Brain pericyte (primary cell): ENCODE results near the gene PTGIS.

Source experiments
- DNase-seq: peaks from one replicate; pipeline ENCODE4 v3.0.0-alpha.2; 2012; ENCODE audit warnings: low read depth, low spot score

PTGIS gene

DNA sequence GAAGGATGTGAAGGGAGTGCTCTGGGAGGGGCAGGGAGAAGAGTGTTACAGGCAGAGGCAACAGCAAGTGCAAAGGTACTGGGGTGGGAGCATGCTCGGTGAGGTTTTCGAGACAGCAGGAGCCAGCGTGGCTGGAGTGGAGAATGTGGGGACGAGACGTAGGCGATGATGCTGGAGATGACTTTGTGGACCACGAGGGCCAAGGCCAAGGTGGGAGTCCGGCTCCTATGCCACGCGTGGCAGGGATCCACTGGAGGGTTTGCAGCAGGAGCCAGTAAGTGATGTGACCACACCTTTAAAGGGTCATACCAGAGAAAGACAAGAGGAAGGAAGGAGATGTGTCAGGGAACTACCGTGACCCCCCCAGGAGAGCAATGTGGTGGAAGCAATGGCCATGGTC lies 7.3 kb downstream of the PTGIS start:
- DNase-seq = no peak

GRCh38 chr20:49560186-49560585 lies 7.8 kb downstream of the PTGIS start:
- no peak for DNase-seq

DNA sequence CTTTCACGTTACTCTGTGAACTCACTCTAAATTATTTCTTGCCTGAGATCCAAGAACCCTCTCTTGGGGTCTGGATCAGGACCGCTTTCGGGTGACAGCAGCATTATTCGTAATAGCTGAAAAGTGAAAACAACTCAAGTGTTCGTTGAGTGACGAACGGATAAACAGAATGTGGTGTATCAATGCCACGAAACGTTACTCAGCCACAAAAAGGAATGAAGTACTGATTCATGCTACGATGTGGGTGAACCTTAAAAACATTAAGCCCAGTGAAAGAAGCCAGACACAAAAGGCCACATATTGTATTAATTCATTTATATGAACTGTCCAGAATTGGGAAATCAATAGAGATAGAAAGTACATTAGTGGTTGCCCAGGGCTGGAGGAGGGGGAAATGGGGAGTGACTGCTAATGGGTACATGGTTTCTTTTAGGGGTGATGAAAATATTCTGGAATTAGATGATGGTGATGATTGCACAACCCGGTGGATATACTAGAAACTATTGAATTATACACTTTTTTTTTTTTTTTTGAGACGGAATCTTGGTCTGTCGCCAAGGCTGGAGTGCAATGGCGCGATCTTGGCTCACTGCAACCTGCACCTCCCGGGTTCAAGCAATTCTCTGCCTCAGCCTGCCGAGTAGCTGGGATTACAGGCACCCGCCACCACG lies 8.4 kb downstream of the PTGIS start:
- no peak for DNase-seq

GRCh38 chr20:49558826-49559225 lies 9.1 kb downstream of the PTGIS start:
- no peak for DNase-seq

DNA sequence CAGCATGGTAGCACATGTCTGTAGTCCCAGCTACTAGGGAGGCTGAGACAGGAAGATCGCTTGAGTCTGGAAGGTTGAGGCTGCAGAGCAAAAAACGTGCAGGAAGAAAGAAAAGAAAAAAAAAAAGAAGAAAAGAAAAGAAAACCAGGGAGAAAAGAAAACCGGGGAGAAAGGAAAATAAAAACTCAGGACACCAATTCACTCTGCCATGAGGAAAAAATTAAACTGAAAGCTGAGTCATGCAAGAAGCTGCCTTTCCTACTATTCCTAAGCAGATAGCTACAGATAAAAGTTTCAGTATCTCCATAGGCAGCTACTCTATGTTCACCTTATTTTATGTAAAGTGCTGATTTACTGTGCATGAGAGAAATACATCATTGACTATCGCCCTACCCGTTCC lies 10.5 kb downstream of the PTGIS start:
- no peak for DNase-seq

DNA sequence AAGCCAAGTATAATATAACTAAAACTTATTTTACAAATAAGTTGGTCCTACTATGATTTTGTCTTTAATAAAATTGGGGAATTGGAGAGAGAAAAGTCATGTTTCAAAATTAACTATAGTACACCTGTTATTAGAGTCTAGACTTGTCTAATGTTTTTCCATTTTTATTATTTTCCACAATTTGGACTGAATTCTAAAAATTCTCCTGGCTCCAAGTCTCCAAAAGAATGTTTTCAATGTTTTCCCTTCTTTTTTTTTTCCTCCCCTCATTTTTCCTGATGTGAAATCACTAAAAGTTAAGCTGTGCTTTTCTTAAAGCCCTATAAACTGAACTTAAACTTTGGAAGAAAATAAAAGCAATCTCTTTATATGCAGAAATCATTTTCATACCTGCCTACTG lies 11.3 kb downstream of the PTGIS start:
- no peak for DNase-seq

GRCh38 chr20:49549801-49550551 lies 18.0 kb downstream of the PTGIS start:
- DNase-seq = no peak

GRCh38 chr20:49548371-49548947 lies 19.5 kb downstream of the PTGIS start:
- no peak for DNase-seq

GRCh38 chr20:49545572-49545971 lies 22.4 kb downstream of the PTGIS start:
- no peak for DNase-seq

DNA sequence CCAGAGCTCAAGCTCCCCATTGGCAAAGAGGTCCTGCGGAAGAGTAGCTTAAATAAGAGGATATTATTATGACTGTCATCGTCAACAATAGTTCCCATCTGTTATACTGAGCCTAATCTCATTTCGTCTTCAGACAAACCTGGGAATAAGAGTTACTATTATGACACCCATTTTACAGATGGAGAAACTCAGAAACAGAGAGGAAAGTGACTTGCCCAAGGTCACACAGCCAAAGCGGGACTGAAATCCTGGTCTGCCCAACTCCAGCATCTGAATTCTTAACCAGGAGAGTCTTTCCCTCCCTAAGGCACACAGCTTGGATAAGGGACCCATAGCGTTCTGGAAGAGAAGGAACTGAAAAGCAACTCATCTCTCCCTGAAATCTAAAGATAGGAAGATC lies 23.4 kb downstream of the PTGIS start:
- no peak for DNase-seq

GRCh38 chr20:49543858-49544437 lies 24.0 kb downstream of the PTGIS start:
- no peak for DNase-seq

- no peak for DNase-seq
These were observed 24.7 kb downstream of the PTGIS start for GRCh38 chr20:49543071-49543857.

GRCh38 chr20:49542514-49542991 lies 25.4 kb downstream of the PTGIS start:
- no peak for DNase-seq

GRCh38 chr20:49541733-49542513 lies 26.0 kb downstream of the PTGIS start:
- no peak for DNase-seq

GRCh38 chr20:49540687-49541435 lies 27.1 kb downstream of the PTGIS start:
- no peak for DNase-seq

- DNase-seq = no peak
These were observed 27.7 kb downstream of the PTGIS start for GRCh38 chr20:49540232-49540620.

- no peak for DNase-seq
These were observed 28.3 kb downstream of the PTGIS start for GRCh38 chr20:49539481-49540231.

DNA sequence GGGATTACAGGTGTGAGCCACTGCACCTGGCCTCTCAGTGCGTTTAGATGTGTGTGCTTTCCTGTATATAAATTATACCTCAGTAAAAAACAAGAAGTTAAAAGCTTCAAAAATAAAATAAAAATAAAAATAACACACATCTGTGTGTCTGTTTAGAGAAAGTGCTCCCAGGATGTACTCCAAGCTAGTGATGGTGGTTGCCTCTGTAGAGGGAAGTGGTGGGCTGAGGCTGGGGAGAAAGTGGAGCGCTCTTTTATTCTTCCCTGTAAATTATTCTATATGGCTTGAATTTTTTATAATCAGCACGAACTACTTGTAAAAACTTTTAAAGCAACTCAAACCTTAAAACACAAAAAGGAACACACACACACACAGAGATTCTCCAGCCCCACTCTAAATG lies 29.0 kb downstream of the PTGIS start:
- no peak for DNase-seq

DNA sequence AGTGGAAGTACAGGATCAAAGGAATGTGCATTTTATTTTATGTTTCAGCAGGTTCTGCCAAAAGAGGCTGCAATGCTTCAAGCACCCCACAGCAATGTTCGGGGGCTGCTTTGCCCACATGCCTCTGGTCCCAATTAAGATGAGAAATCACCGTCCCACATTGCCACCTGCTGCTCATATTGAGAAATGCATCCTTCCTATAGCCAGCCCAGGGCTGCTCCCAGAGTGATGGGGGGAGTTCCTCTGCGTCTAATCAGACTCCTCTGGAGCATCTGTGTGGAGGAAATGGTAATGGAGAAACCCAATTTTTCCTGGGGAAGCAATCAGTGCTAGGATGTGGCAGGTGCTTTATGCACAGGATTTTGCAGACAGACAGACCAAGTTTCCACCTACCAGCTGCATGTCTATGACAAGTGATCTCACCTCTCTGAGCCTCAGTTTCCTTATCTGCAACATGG lies 33.7 kb downstream of the PTGIS start:
- DNase-seq = no peak
